ENCODE data around the gene ZC3H7B.

ZC3H7B gene

DNA sequence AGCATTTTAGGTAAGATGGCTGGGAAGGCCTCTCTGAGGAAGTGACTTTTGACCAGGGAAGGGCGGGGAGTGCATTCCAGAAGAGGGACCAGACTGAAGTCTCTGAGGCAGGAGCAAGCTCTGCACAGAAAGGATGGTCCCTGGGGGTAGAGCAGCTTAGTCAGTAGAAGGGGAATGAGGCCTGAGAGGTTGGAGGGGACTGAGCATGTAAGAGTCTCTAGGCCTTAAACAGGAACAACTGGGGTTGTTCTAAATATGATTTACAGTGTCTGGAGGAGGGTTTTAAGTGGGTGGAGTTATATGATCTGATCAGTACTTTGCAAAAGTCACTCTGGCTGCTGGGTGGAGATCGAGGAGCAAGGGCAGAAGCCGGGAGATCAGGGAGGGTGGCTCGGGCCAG lies 48.8 kb downstream of the ZC3H7B start:
- TF ChIP-seq, protein P1, sequence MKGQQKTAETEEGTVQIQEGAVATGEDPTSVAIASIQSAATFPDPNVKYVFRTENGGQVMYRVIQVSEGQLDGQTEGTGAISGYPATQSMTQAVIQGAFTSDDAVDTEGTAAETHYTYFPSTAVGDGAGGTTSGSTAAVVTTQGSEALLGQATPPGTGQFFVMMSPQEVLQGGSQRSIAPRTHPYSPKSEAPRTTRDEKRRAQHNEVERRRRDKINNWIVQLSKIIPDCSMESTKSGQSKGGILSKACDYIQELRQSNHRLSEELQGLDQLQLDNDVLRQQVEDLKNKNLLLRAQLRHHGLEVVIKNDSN (IDR thresholded peaks at IDR 0.05) = no peak
- TF ChIP-seq CEBPB (IDR thresholded peaks at IDR 0.05) (no peak), FOXM1 (IDR thresholded peaks at IDR 0.05; ENCODE audit: borderline replicate concordance, low read depth) (no peak), TCF12 (IDR thresholded peaks at IDR 0.05; ENCODE audit: low read depth) (no peak), TEAD4 (IDR thresholded peaks at IDR 0.05) (no peak), TAF1 (IDR thresholded peaks at IDR 0.05; ENCODE audit: low read depth) (no peak), CREB1 (IDR thresholded peaks at IDR 0.05; ENCODE audit: low read depth) (no peak), YY1 (IDR thresholded peaks at IDR 0.05; ENCODE audit: low read depth) (no peak)
- TF ChIP-seq, protein P2, sequence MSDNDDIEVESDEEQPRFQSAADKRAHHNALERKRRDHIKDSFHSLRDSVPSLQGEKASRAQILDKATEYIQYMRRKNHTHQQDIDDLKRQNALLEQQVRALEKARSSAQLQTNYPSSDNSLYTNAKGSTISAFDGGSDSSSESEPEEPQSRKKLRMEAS (IDR thresholded peaks at IDR 0.05) = no peak

DNA sequence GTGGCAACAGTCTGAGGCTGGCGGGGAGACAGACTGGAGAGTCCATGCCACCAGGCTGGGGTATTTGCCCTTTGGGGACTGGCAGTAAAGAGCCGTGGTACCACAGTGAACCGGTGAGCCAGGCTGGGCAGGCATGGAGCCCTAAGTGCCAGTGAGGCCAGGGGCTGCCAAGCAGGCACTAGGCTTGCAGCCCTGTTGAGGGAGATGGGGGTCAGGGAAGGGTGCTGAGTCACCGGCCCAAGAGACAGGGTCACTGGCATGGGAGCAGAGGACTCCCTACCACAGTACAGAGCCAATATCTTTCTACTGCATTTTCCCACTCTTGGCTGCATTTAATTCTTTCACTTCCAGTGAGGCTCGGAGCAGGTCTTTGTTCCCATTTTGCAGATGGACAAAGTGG lies 49.7 kb downstream of the ZC3H7B start:
- no peak for TF ChIP-seq TCF12 (IDR thresholded peaks at IDR 0.05; ENCODE audit: low read depth)
- TF ChIP-seq, protein P3, sequence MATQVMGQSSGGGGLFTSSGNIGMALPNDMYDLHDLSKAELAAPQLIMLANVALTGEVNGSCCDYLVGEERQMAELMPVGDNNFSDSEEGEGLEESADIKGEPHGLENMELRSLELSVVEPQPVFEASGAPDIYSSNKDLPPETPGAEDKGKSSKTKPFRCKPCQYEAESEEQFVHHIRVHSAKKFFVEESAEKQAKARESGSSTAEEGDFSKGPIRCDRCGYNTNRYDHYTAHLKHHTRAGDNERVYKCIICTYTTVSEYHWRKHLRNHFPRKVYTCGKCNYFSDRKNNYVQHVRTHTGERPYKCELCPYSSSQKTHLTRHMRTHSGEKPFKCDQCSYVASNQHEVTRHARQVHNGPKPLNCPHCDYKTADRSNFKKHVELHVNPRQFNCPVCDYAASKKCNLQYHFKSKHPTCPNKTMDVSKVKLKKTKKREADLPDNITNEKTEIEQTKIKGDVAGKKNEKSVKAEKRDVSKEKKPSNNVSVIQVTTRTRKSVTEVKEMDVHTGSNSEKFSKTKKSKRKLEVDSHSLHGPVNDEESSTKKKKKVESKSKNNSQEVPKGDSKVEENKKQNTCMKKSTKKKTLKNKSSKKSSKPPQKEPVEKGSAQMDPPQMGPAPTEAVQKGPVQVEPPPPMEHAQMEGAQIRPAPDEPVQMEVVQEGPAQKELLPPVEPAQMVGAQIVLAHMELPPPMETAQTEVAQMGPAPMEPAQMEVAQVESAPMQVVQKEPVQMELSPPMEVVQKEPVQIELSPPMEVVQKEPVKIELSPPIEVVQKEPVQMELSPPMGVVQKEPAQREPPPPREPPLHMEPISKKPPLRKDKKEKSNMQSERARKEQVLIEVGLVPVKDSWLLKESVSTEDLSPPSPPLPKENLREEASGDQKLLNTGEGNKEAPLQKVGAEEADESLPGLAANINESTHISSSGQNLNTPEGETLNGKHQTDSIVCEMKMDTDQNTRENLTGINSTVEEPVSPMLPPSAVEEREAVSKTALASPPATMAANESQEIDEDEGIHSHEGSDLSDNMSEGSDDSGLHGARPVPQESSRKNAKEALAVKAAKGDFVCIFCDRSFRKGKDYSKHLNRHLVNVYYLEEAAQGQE (IDR thresholded peaks at IDR 0.05; ENCODE audit: low read depth) = no peak
- no peak for TF ChIP-seq EGR1 (IDR thresholded peaks at IDR 0.05)
- TF ChIP-seq ZBTB7A (IDR thresholded peaks at IDR 0.05; ENCODE audit: low read depth) = no peak
- no peak for TF ChIP-seq CREB1 (IDR thresholded peaks at IDR 0.05; ENCODE audit: low read depth)
- TF ChIP-seq RAD21 (IDR thresholded peaks at IDR 0.05; ENCODE audit: low read depth) = no peak
- no peak for TF ChIP-seq NFIC (IDR thresholded peaks at IDR 0.05)
- TF ChIP-seq EP300 (IDR thresholded peaks at IDR 0.05; ENCODE audit: borderline replicate concordance) = no peak
- no peak for TF ChIP-seq FOXM1 (IDR thresholded peaks at IDR 0.05; ENCODE audit: borderline replicate concordance, low read depth)
- no peak for TF ChIP-seq TEAD4 (IDR thresholded peaks at IDR 0.05)
- TF ChIP-seq YY1 (IDR thresholded peaks at IDR 0.05; ENCODE audit: low read depth) = no peak
- TF ChIP-seq TAF1 (IDR thresholded peaks at IDR 0.05; ENCODE audit: low read depth) = no peak
- TF ChIP-seq, protein P2 (IDR thresholded peaks at IDR 0.05) = no peak
- no peak for TF ChIP-seq CEBPB (IDR thresholded peaks at IDR 0.05)
- TF ChIP-seq, protein P1 (IDR thresholded peaks at IDR 0.05) = no peak

DNA sequence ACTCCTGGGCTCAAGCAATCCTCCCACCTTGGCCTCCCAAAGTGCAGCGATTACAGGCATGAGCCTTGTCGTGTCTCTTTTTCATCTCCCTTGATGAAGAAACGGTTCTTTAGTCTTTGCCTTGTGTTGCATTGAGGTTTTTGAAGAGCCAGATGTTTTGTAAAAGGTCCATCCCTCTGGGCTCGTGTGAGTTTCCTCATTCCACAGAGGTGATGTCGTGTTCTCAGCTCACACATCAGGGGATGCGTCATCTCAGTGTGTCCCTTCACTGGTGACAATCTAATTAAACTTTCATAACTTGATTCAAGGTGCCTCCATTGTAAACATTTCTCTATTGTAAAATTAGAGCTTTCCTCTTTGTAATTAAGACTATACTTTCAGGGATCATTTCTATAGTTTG lies 50.7 kb downstream of the ZC3H7B start:
- TF ChIP-seq, protein P1 (IDR thresholded peaks at IDR 0.05) = no peak
- TF ChIP-seq, protein P2 (IDR thresholded peaks at IDR 0.05) = no peak
- TF ChIP-seq CREB1 (IDR thresholded peaks at IDR 0.05; ENCODE audit: low read depth) (no peak), NFIC (IDR thresholded peaks at IDR 0.05) (no peak), YY1 (IDR thresholded peaks at IDR 0.05; ENCODE audit: low read depth) (no peak), CEBPB (IDR thresholded peaks at IDR 0.05) (no peak), TAF1 (IDR thresholded peaks at IDR 0.05; ENCODE audit: low read depth) (no peak), RAD21 (IDR thresholded peaks at IDR 0.05; ENCODE audit: low read depth) (no peak), EGR1 (IDR thresholded peaks at IDR 0.05) (no peak)
- TF ChIP-seq, protein P3 (IDR thresholded peaks at IDR 0.05; ENCODE audit: low read depth) = no peak

DNA sequence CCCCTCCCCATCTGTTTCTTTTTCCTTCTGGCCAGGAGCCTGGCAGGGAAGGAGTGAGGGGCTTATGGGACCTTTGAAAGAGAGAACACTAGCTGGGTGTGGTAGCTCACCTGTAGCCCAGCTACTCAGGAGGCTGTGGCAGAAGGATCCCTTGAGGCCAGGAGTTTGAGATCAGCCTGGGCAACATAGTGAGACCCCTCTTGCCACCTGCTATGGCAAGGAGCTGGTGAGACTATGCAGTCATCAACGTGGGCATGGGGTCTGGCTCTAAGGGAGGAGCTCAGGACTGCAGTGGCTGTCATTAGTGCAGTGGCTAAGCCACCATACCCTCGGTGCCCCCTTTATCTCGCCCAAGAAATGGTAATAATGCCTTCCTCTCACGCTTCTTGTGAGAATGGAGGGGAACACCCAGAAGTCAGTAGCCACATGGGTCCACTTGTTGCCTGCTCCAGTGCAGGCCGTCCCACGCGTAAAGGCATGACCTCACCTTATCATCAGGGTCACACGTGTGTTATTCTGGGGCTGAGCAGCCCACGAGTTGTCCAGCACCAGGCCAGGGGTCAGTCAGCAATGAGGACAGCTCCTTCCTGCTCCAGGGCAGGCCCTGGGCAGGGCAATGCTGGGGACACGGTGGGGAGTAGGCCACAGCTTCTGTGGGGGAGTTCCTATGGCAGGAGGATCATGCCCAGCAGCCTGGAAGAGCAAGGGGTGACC lies 52.7 kb downstream of the ZC3H7B start:
- TF ChIP-seq, protein P2 (IDR thresholded peaks at IDR 0.05) = no peak
- TF ChIP-seq RAD21 (IDR thresholded peaks at IDR 0.05; ENCODE audit: low read depth) (no peak), CEBPB (IDR thresholded peaks at IDR 0.05) (no peak), TEAD4 (IDR thresholded peaks at IDR 0.05) (no peak), TAF1 (IDR thresholded peaks at IDR 0.05; ENCODE audit: low read depth) (no peak), ZBTB7A (IDR thresholded peaks at IDR 0.05; ENCODE audit: low read depth) (no peak), YY1 (IDR thresholded peaks at IDR 0.05; ENCODE audit: low read depth) (no peak)
- TF ChIP-seq, protein P3 (IDR thresholded peaks at IDR 0.05; ENCODE audit: low read depth) = no peak
- TF ChIP-seq, protein P1 (IDR thresholded peaks at IDR 0.05) = no peak
